Body of pancreas (tissue), 4 donors: ENCODE results near the gene TESK2.

Experiments
- CTCF ChIP-seq, 7 experiments: fragments of 450-650 bp in 4 of 7; fragments of 200-600 bp in 3 of 7; sonication (generic) in 3 of 7; IDR thresholded peaks; one replicate each; pipeline ENCODE4 v1.5.1; 2016 to 2019; ENCODE audit warnings: antibody characterized with exemption in 7 of 7
- POLR2A ChIP-seq, 3 donors: fragments of 450-650 bp; IDR thresholded peaks; one replicate each; pipeline ENCODE4 v1.6.1; 2016; ENCODE audit warnings: antibody characterized with exemption in 3 of 3, mild to moderate bottlenecking in 2 of 3

- TF ChIP-seq CTCF (IDR thresholded peaks at IDR 0.05), result no peak
- TF ChIP-seq POLR2A (IDR thresholded peaks at IDR 0.05), result no peak
These were observed 711 bp upstream of the TESK2 start for GRCh38 chr1:45491487-45492260.
